Stimulated activated naive CD8-positive, alpha-beta T cell treated with anti-CD3 and anti-CD28 coated beads, Interleukin-15, amount 100 ng/mL, for 72 hours (primary cell): Measurements from ENCODE around the gene CD2AP.

ENCODE experiments used
- ATAC-seq: fragments of 150-1000 bp; cut with Tn5 transposase; 2 replicates; pipeline ENCODE4 v1.10.0; 2021; ENCODE audit warnings: mild to moderate bottlenecking, moderate library complexity
- DNase-seq, 2 donors: peaks; one replicate each; pipeline ENCODE4 v3.0.0; 2021 to 2022
- H3K27ac Mint-ChIP-seq, 2 donors: one replicate each; pipeline ENCODE4 v1.8.0; 2022; ENCODE audit warnings: mild to moderate bottlenecking in 2 of 2, mixed read lengths in 2 of 2, moderate library complexity in 2 of 2
- H3K27me3 Mint-ChIP-seq: one replicate; pipeline ENCODE4 v1.8.0; 2022; ENCODE audit warnings: mixed read lengths
- H3K4me1 Mint-ChIP-seq: one replicate; pipeline ENCODE4 v1.8.0; 2022; ENCODE audit warnings: mild to moderate bottlenecking, mixed read lengths
- H3K4me3 Mint-ChIP-seq, 2 donors: one replicate each; pipeline ENCODE4 v1.8.0; 2022; ENCODE audit warnings: mild to moderate bottlenecking in 2 of 2, mixed read lengths in 2 of 2, moderate library complexity in 1 of 2
- H3K9me3 Mint-ChIP-seq, 2 donors: one replicate each; pipeline ENCODE4 v1.8.0; 2022; ENCODE audit warnings: mixed read lengths in 2 of 2

Gene CD2AP

DNA sequence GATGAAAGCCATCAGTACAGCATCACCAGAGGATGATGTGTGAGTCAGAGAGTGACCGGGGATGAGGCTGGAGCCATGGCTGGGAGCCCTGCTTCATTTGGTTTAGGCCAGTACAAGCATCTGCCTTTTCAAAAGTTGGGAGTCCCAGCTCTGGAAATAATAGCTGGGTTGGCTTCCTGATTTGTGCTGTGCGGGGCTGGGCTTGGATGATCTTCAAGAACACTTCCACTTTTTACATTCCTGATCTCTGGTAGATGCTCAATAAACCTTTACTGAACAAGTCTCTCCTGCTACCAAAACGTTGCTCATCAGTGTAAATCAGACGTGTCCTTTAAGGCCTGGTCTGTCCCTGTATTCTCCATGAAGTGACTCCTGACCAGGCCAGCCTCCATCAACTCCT, 176.7 kb downstream of the CD2AP start:
- H3K27me3 Mint-ChIP-seq = no peaks in the 10 kb centered on the region
- DNase-seq = no peak

DNA sequence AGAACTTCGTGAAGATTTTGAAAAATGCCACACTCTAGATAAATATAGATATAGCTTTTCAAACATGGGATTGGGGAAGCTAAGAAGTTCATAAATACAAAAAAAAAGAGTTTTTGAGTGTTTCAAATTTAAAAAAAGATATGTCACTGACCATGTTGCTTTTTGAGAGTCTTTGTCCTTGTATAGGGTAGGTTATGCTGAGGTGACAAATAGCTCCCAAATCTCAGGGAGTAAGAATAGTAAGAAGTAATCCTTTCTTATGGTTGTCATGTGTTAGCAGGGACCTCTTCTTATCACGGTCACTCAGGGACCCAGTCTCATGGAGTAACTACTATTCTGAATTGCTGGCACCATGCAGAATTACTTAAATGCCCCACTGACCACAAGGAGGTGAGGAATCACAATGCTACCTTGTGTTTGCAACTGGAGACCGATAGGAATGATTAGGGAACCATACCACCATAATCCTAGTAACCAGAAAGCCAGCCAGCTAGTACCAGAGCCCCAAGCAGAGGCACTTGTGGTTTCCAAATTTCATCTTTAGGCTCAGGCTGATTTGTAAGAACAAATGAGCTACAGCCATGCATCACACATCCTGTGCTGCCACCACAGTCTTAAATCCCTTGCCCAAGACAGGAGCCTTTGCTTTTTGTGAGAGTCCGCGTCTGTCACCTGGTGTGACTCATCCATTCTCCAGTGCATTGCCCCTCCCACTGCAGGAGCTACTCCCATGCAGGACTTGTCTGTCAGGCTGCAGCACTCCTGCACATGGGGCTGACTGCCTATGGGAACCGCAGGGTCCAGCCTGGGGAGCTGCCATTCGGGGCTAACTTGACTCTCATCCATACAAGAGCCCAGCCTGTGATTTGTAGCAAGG, 178.4 kb downstream of the CD2AP start:
- ATAC-seq (peak; percentile 98), DNase-seq (peak in 1 of 2 donors; percentile 55)
- peaks cover 12% of the 10 kb centered on the region for H3K27me3 Mint-ChIP-seq
- no peak overlapping the region for H3K4me3 Mint-ChIP-seq
- H3K27ac Mint-ChIP-seq = no peak overlapping the region
- H3K4me1 Mint-ChIP-seq = peaks cover 6% of the 10 kb centered on the region
- no peaks in the 10 kb centered on the region for H3K9me3 Mint-ChIP-seq

More for the DNA sequence above, 176.7 kb downstream of the CD2AP start:
- Mint-ChIP-seq H3K27ac (no peak overlapping the region), H3K4me3 (no peak overlapping the region), H3K4me1 (peaks cover 6% of the 10 kb centered on the region), H3K9me3 (no peaks in the 10 kb centered on the region)
- no peak for ATAC-seq

DNA sequence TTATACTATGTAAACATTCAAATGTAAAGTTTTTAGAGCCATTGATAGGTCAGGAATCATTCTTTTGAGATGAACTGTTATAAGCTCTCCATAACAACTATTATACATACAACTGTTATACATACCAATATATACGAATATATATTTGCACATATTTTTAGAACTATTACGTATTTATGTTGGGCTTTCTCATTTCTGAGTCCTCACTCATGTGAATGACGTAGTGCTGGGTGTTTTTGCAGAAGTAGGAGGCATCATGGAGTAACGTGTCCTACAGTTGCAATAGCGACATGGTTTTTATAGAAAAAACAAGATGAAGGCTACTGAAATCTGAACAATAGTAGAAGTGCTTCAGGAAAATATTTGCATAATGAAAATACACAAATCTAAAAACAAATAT, 184.4 kb downstream of the CD2AP start:
- H3K27me3 Mint-ChIP-seq = peaks cover 45% of the 10 kb centered on the region
- no peak for ATAC-seq

DNA sequence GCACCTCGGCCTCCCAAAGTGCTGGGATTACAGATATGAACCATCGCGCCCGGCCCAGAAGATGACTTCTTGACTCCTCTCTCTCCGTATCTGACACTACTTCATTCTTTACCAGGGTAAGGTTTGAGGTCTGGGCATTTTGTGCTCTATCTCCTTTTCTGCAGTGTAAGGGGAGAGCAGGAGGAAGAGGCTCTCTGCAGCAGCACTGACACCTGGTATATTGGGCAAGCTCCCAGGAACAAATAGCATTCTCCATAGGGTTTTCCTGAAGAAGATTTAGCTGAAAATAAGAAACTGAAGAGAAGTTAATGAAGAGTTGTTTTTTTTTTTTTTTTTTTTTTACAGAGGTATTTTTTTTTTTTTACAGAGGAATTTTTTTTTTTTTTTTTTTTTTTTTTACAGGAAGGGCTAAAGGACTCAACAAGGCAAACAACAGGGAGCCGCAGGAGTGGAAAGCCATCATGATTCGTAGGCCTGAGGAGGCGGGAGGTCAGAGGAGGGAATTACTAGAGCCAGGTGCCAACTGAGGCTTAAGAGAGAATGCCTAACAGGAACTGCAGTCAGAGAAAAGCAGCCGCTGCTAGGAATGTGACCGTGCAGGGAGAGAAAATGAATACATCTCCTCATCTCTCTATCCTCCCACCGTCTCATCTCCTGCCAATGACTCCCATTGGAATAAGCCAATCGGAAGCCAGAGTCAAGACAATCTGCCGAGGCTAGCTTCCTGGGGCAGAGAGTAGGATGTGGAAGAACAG, 186.1 kb downstream of the CD2AP start:
- no peak for DNase-seq
- Mint-ChIP-seq H3K4me3 (no peak overlapping the region), H3K27ac (peak overlapping the region in 1 of 2 donors; percentile 61), H3K9me3 (no peaks in the 10 kb centered on the region), H3K27me3 (peaks cover 61% of the 10 kb centered on the region), H3K4me1 (no peaks in the 10 kb centered on the region)
- ATAC-seq = no peak

More for the DNA sequence above, 184.4 kb downstream of the CD2AP start:
- Mint-ChIP-seq H3K9me3 (no peaks in the 10 kb centered on the region), H3K27ac (no peak overlapping the region), H3K4me3 (no peak overlapping the region), H3K4me1 (no peaks in the 10 kb centered on the region)
- DNase-seq = no peak

DNA sequence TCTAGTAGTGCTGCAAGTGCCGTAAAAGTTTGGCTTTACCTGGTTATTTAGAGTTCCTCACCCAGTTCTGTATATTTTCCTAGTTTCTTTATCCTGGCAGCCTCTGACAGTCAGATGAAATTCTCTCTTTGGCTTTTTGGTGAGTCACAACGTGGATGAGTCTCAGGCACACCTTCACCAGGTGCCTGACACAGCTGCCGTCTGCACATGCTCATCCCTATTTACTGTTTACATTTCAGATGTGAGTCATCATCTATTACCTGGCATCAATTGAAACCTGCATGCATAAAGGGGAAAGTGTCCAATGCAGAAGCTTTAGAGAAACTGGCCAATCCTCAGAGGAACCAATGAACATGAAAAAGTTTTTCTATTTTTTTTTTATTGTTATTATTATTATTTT, 187.5 kb downstream of the CD2AP start:
- no peaks in the 10 kb centered on the region for H3K4me1 Mint-ChIP-seq
- H3K4me3 Mint-ChIP-seq = no peak overlapping the region
- no peak overlapping the region for H3K27ac Mint-ChIP-seq
- DNase-seq (no peak), ATAC-seq (no peak)
- H3K27me3 Mint-ChIP-seq = peaks cover 72% of the 10 kb centered on the region
- H3K9me3 Mint-ChIP-seq = no peaks in the 10 kb centered on the region

DNA sequence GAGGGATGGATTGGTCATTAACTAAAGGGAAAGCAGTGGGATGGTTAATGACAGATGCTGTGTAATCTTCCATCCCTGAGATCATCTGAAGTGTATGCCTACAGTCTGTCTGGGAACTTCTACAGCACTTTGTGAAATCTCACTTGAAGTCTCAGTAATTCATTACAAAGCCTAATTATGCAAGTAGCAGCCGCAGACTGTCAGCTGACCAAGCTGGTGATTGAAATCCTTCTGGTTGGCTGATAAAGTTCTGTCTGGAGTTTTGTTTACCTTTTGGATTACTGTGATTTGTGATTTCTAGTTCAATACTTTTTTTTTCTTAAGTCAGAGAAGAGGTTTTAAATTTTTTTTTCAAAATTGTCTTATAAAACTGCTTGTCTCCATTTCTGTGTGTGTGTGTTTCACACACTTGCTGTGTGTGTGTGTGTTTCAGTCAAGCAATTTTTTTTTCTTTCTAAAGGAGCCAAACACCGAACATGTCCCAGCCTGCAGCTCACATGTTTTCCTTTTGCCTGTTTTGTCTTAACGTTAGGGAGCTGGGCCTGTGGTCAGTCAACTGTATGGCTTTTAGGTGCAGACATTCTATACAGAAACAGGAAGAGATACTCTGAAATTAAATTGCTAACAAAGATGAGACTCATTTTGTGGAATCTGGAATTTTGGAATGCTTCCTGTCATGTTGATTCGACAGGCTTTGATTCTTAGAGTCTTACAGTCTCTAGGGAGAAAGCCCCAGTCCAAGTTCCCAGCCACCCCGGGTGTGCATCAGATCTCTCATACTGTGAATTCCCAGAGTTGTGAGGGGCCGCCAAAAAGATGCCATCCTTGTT, 192.3 kb downstream of the CD2AP start:
- Mint-ChIP-seq H3K9me3 (no peaks in the 10 kb centered on the region), H3K4me3 (no peak overlapping the region), H3K27ac (no peak overlapping the region), H3K27me3 (peaks cover 72% of the 10 kb centered on the region), H3K4me1 (no peaks in the 10 kb centered on the region)
- no peak for DNase-seq
- no peak for ATAC-seq

DNA sequence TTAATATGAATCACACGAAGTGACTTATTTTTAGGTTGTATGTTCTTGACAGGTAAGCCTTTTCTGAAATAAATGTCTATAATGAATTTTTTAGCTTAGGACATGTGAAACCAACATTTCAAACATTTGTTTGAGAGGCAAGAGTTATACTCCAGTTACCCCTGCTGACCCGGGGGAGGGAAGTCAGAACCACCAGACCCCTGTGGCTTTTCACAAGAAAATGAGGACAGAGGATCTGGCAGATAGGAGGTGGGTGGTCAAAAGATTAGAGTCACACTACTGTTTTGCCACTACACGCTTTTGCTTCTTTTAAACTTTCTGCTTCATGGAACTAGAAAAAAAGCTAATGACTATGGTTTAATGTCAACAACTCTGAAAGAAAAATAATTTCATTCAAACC, 193.3 kb downstream of the CD2AP start:
- H3K4me1 Mint-ChIP-seq = no peaks in the 10 kb centered on the region
- H3K4me3 Mint-ChIP-seq = no peak overlapping the region
- H3K27me3 Mint-ChIP-seq = peaks cover 72% of the 10 kb centered on the region
- no peak for DNase-seq
- no peak for ATAC-seq
- H3K27ac Mint-ChIP-seq = no peak overlapping the region
- H3K9me3 Mint-ChIP-seq = no peaks in the 10 kb centered on the region

DNA sequence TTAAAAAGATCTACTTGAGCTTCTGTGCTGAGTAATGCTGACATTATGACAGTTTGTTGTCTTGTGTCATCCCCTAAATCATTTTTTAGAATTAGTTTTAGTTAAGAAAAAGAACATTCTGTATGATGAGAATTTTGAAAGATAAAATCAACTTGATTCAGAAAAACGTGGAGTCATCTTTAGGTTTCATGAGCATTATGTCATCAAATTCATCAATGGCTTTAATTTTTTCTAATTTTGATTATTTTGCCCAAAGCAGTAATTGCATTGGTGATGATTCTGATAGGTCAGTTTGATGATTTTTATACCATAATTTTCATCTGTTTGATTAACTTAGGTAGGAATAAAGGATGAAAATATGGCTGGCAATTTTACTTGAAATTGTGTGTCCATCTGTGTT, 194.2 kb downstream of the CD2AP start:
- Mint-ChIP-seq H3K27ac (no peak overlapping the region), H3K27me3 (peaks cover 63% of the 10 kb centered on the region), H3K4me3 (no peak overlapping the region), H3K4me1 (no peaks in the 10 kb centered on the region), H3K9me3 (no peaks in the 10 kb centered on the region)
- ATAC-seq (no peak), DNase-seq (no peak)

DNA sequence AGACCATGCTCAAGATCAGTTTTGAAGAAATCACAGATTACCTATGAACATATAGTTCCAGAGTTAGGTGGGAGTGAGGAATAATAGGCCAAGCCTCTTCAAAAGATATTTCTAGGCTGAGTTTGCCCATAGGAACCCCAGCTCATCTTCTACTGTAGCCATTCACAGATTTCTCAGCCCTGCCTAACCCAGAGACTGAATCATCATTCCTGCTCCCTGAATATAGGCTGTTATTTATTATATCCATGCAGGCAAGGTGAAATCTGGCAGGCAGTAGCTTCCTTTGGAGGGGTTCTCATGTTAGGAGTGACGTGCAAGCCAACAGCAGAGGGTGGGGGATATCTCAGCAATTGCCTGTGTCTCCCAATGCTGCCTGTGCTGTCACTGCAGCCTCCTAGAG, 195.2 kb downstream of the CD2AP start:
- H3K4me3 Mint-ChIP-seq = no peak overlapping the region

DNA sequence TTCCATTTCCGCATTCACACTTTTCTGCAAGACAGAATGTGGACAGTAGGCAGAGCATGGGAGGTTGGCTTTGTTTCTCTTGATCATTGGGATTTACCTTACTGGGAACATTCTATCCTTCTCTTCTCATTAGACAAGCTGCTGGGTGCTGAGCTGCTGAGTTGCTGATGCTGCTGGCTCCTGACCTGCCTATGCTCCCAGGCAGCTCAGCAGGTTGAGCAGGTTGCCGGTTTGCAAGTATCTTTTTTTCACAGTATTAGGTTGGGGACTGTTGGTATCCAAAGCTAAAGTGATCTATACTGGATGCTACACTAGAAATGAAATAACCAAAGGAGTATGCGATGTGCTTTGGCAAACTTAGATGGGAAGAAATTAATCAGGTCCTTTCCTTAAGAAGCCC, 197.1 kb downstream of the CD2AP start:
- Mint-ChIP-seq H3K4me1 (no peaks in the 10 kb centered on the region), H3K27ac (no peak overlapping the region), H3K4me3 (no peak overlapping the region), H3K9me3 (no peaks in the 10 kb centered on the region), H3K27me3 (peaks cover 58% of the 10 kb centered on the region)
- DNase-seq (no peak), ATAC-seq (no peak)

More for the DNA sequence above, 195.2 kb downstream of the CD2AP start:
- Mint-ChIP-seq H3K4me1 (no peaks in the 10 kb centered on the region), H3K9me3 (no peaks in the 10 kb centered on the region), H3K27ac (no peak overlapping the region), H3K27me3 (peaks cover 62% of the 10 kb centered on the region)
- ATAC-seq (no peak), DNase-seq (no peak)
